Mucosa of gallbladder (tissue), 1 donor: Measurements from ENCODE around the gene SPEN. TPM values are rescaled to one million over a fixed set of nuclear protein-coding genes. Genes with fewer than 3 reads are reported as not detected.

Source experiments
- DNase-seq: peaks from one replicate; pipeline ENCODE4 v3.0.0-alpha.2; 2020; ENCODE audit warnings: low spot score
- total RNA-seq: library from RNA; stranded (reverse); gene quantifications from one replicate; pipeline ENCODE4 v1.2.1, GENCODE V29; 2021
- donor health status: DM: no; HTN: no; CAD: no.

Gene SPEN
- total RNA-seq, 1 donor from 2014 or later: 44.5 TPM

- no peak for DNase-seq
Observed at GRCh38 chr1:15983275-15983674, 135.8 kb downstream of the SPEN start.

- DNase-seq: no peak
Observed at GRCh38 chr1:15985611-15986297, 138.2 kb downstream of the SPEN start.

DNA sequence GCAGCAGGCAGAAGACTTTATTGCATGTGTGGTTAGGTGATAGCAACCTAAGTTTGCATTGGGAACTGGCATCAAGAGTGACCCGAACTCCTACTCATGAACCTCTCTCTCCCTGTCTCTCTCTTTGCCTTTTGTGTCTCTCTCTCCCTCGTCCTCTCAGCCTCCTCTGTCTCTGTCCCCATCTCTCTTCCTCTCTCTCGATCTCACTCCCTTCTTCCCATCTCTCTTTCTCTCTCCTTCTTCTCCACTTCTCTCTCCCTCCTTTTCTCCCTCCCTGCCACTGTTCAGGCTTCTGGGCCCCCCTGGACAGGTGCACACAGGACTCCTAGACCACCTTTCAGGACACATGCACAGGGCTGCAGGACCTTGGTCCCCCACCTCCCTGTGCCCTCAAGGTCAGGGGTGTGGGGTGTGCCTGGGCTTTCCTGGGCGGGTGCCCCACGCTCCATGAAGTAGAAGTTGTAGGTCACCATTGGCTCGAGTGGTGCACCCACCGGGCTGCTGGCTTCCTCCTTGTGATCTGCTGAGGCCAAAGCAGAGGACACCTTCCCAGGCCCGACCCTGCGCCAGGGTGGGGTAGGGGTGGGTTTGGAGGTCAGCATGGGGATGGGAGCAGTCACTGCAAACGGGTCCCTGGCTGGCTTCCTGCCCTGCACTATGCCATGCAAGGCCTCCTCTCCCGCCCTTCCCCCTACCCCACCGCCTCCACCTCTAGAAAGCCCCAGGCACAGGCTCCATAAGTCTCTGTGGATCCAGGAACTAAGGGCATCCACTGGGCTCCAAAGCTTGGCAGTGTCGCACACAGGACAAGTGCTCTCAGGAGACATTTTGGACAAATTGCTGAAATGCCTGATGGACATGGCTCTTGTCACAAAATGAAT is 141.6 kb downstream of the SPEN start:
- DNase-seq: no peak

GRCh38 chr1:15989776-15990175 is 142.3 kb downstream of the SPEN start:
- no peak for DNase-seq

Other genes with a start within 250 kb of the SPEN start
- gene DDI2, start 230.2 kb upstream of the SPEN start, total RNA-seq: 45.2 TPM
- 71.2 TPM for gene PLEKHM2, start 163.4 kb upstream of the SPEN start, total RNA-seq
- 10.1 TPM for gene SLC25A34, start 111.4 kb upstream of the SPEN start, total RNA-seq
- gene TMEM82, start 105.2 kb upstream of the SPEN start, total RNA-seq: 4.9 TPM
- gene FBLIM1, start 88.9 kb upstream of the SPEN start, total RNA-seq: 534 TPM
- 2.0 TPM for gene UQCRHL, start 40.1 kb upstream of the SPEN start, total RNA-seq
- gene ZBTB17, start 128.4 kb downstream of the SPEN start, total RNA-seq: 41.3 TPM
- not detected for gene SRARP, start 156.5 kb downstream of the SPEN start, total RNA-seq
- 187 TPM for gene HSPB7, start 170.3 kb downstream of the SPEN start, total RNA-seq
- gene CLCNKA, start 174.3 kb downstream of the SPEN start, total RNA-seq: 0.32 TPM
- 0.63 TPM for gene CLCNKB, start 196.1 kb downstream of the SPEN start, total RNA-seq
- gene FAM131C, start 225.9 kb downstream of the SPEN start, total RNA-seq: 4.7 TPM